ENCODE data around the gene FAM124B.

Gene FAM124B

DNA sequence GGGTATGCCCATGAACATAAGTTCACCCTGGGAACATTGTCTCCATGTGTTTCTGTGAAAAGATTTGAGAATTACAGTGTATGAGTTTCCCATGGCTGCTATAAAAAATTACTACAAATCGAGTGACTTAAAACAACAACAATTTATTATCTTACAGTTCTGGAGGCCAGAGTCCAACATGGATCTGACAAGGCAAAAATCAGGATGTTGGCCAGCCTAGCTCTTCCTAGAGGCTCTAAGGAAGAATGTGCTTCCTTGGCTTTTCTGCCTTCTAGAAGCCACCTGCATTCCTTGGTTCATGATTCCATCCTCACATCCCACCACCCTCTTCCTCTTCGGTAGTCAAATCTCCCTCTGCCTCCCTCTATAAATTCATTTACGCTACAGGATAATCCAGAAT lies 38.6 kb downstream of the FAM124B start:
- Histone ChIP-seq H3K4me1 (no peaks in the 10 kb centered on the region), H3K27ac (no peak overlapping the region), H3K4me3 (no peak overlapping the region), H3K9me3 (replicated peaks in 1 of 11) (no peaks in the 10 kb centered on the region), H3K27me3 (no peaks in the 10 kb centered on the region), H3K4me2 (no peak overlapping the region), H4K20me1 (no peaks in the 10 kb centered on the region; a peak in 1 of 22 replicates), H3K9ac (no peak overlapping the region), H3K36me3 (no peaks in the 10 kb centered on the region)
- TF ChIP-seq Cebpa-rat (IDR thresholded peaks at IDR 0.05), result no peak

DNA sequence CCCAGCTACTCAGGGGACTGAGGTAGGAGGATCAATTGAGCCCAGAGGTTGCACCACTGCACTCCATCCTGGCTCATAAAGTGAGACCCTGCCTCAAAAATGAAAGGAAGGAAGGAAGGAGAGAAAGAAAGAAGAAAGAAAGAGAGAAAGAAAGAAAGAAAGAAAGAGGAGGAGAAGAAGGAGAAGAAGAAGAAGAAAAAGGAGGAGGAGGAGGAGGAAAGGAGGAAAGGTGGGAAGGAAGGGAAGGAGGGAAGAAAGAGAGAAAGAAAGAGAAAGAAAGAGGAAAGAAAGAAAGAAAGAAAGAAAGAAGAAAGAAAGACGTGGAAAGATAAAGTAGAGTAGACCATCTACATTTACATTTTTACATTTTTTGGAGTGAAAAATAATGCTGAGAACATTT lies 39.8 kb downstream of the FAM124B start:
- Histone ChIP-seq H3K4me1 (no peaks in the 10 kb centered on the region), H3K27ac (no peak overlapping the region)
- TF ChIP-seq Cebpa-rat (IDR thresholded peaks at IDR 0.05), result no peak

DNA sequence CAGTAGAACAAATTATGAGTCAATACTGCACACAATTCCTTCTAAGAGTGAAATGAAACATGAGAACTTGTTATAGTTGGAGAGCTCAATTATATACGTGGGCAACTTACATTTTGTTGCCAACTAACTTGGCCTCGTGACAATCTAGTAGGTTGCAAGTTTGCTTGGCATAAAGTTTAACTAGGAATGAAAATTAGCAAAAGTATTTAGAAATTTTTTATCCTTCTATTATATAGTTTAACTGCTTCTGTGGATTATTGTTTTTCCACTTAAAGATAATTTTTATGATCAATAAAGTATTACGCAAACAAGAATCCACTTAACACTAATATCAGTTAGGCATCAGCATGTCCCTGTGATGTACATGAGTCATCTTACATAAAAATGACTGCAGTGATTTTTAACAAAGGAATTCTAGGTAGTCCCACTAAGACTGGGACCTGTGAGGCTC lies 41.1 kb downstream of the FAM124B start:
- TF ChIP-seq Cebpa-rat (IDR thresholded peaks at IDR 0.05), result no peak
- H3K27me3 ChIP-seq, result no peaks in the 10 kb centered on the region
- H3K27ac ChIP-seq, result no peak overlapping the region
- no peak overlapping the region for H3K4me2 ChIP-seq
- no peaks in the 10 kb centered on the region for H3K9me3 ChIP-seq (replicated peaks in 1 of 11)
- H4K20me1 ChIP-seq, result no peaks in the 10 kb centered on the region; a peak in 1 of 22 replicates
- H3K36me3 ChIP-seq, result no peaks in the 10 kb centered on the region
- H3K4me3 ChIP-seq, result no peak overlapping the region
- peaks cover 0 to 6% (median 2%) of the 10 kb centered on the region in 10 experiments; a peak in 10 of 20 replicates for H3K4me1 ChIP-seq
- no peak overlapping the region for H3K9ac ChIP-seq

More for the DNA sequence above, 39.8 kb downstream of the FAM124B start:
- H3K27me3 ChIP-seq, result no peaks in the 10 kb centered on the region
- no peak overlapping the region for H3K4me2 ChIP-seq
- no peaks in the 10 kb centered on the region for H3K36me3 ChIP-seq
- H3K9ac ChIP-seq, result no peak overlapping the region
- H4K20me1 ChIP-seq, result no peaks in the 10 kb centered on the region; a peak in 1 of 22 replicates
- no peaks in the 10 kb centered on the region for H3K9me3 ChIP-seq (replicated peaks in 1 of 11)
- H3K4me3 ChIP-seq, result no peak overlapping the region

DNA sequence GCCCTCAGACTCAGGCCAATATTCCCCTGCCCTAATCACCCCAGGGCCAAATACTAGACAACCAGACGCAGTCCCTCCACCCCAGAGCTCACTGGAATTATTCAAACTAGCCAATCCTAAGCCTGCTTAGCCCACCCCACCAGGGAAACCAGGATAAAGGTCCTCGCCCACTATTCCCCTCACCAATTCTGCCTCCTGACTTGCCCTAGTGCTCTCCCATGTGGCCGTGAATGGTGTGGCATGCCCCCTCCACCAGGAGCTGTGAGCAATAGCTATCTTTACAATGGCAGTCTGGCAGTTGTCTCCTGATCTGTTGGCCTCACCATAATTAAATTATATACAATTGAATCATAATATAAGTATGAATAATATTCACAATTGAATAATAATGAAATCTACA lies 42.3 kb downstream of the FAM124B start:
- H3K27me3 ChIP-seq, result no peaks in the 10 kb centered on the region
- H3K4me2 ChIP-seq, result no peak overlapping the region
- H3K9me3 ChIP-seq (replicated peaks in 1 of 11), result no peaks in the 10 kb centered on the region
- H3K27ac ChIP-seq, result no peak overlapping the region
- H3K4me1 ChIP-seq, result peaks cover 0 to 15% (median 11%) of the 10 kb centered on the region in 10 experiments; a peak in 15 of 20 replicates
- H3K36me3 ChIP-seq, result no peaks in the 10 kb centered on the region
- TF ChIP-seq Cebpa-rat (IDR thresholded peaks at IDR 0.05), result no peak
- H3K4me3 ChIP-seq, result no peak overlapping the region
- H3K9ac ChIP-seq, result no peak overlapping the region
- no peaks in the 10 kb centered on the region for H4K20me1 ChIP-seq

DNA sequence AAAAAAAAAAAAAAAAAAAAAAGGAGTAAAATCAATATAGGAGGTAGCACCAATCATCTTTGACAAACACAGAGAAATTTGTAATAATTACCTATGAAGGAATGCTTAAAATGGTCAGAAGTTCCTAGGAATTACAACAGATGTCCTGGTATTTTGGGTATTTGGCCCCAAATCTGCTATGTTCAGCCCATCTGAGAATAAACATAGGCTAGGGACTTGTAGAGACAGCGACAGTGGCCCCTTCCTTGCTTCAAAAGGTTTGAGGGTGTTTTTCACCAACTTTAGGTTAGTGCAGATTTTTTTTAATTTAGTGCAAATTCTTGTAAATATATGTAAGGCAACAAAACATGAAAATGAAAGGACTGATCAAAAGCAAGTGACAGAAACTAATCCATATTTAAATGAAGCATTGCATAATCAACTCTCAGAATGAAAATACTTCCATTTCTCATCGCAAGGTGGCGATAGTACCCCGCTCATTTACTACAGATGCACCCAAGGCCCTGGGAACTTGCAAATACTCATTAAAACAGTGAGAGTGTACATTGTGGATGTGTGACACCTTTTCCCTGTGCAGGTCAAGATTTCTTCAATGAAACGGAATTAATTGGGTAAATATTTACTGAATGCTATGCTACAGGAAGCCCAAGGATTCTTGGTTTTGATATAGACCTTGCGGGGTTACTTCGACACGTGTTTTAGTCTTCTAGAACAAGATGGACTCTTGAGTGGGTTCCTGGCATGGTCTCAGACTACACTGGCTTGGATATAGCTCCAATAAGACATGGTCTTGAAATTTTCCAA lies 44.6 kb downstream of the FAM124B start:
- Histone ChIP-seq H3K4me3 (no peak overlapping the region), H3K4me1 (peaks cover 0 to 15% (median 11%) of the 10 kb centered on the region in 10 experiments; a peak in 15 of 20 replicates), H3K27ac (no peak overlapping the region), H4K20me1 (no peaks in the 10 kb centered on the region), H3K4me2 (no peak overlapping the region), H3K9me3 (replicated peaks in 1 of 11) (no peaks in the 10 kb centered on the region), H3K36me3 (no peaks in the 10 kb centered on the region), H3K27me3 (no peaks in the 10 kb centered on the region), H3K9ac (no peak overlapping the region)
- peak in 7 of 11 experiments; percentile 30 to 82 (median 67); a peak in 10 of 22 replicates for TF ChIP-seq Cebpa-rat (IDR thresholded peaks at IDR 0.05)

DNA sequence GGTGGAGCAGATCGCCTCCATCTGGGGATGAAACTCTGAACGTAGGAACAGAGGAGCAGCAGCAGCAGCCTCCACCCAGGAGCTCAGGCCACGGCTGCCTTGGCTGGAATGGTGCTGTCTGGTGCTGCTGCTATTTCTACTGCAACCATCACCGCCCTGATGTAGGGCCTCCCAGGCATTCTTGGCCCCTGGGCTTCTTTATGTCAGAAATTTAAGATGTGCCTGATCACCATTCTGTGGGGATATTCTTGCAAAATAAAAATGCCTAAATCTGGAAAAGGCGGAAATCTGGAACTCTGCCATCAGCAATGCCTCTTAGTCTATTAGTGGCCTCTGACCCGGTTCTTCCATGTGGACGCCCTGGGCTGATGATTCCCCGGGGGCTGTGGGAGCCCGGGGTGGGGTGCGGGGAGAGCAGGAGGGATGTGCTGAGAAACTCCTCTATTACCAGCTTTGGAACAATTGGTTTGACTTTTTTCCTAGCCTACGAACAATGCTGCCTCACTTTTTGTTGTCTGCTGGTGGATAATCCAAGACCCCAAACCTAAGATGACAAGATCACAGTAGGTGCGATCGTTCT lies 47.2 kb downstream of the FAM124B start:
- Histone ChIP-seq H3K27me3 (no peaks in the 10 kb centered on the region), H3K9ac (no peak overlapping the region), H3K9me3 (replicated peaks in 1 of 11) (no peaks in the 10 kb centered on the region), H3K4me3 (no peak overlapping the region), H3K27ac (no peak overlapping the region), H3K4me2 (peak overlapping the region in 6 of 11 experiments; percentile 12 to 53 (median 35); a peak in 8 of 22 replicates), H3K36me3 (no peaks in the 10 kb centered on the region), H3K4me1 (peaks cover 0 to 15% (median 11%) of the 10 kb centered on the region in 10 experiments; a peak in 15 of 20 replicates), H4K20me1 (no peaks in the 10 kb centered on the region)
- no peak for TF ChIP-seq Cebpa-rat (IDR thresholded peaks at IDR 0.05)

DNA sequence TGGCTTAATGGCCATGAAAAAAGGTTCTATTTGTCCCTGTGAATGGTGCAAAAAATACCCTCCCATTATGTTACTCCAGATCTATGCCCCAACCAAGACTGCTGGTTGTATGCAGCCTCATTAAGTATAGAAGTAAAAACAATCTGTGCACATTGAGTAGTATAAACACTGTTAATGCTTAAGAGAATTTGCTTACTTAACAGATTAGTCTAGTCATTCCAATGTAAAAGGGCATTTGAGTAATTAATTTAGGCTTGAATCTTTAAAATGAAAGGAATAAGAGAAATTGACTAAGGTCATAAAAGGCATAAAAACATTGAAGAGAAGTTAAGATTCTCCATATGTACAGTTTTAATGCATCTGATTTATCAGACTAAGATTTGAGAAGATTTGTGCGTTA lies 51.2 kb downstream of the FAM124B start:
- H3K9ac ChIP-seq, result no peak overlapping the region
- H4K20me1 ChIP-seq, result no peaks in the 10 kb centered on the region
- H3K27ac ChIP-seq, result no peak overlapping the region
- no peak overlapping the region for H3K4me3 ChIP-seq
- no peaks in the 10 kb centered on the region for H3K36me3 ChIP-seq
- H3K27me3 ChIP-seq, result no peaks in the 10 kb centered on the region
- H3K4me2 ChIP-seq, result no peak overlapping the region
- peaks cover 0 to 3% (median 2%) of the 10 kb centered on the region in 11 experiments; a peak in 11 of 22 replicates for H3K9me3 ChIP-seq (replicated peaks in 1 of 11)
- H3K4me1 ChIP-seq, result peaks cover 0 to 9% (median 8%) of the 10 kb centered on the region in 10 experiments; a peak in 16 of 20 replicates
- TF ChIP-seq Cebpa-rat (IDR thresholded peaks at IDR 0.05), result no peak

DNA sequence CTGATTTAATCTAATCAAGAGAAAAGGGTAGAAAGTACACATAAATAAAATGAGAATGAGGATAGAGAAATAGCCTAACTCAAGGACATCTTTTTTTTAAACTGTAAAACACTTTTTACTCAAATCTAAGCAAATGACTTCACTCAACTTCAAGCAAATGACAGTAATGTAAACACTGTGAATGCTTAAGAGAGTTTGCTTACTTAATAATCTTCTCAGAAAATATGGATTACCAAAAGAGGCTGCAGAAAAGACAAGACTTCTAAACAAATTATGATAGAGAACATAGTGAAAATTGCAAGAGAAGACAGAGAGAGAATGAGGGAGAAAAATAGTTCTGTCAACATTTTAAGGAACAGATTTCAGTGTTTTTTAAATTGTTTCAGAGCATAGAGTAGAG lies 52.5 kb downstream of the FAM124B start:
- no peak overlapping the region for H3K27ac ChIP-seq
- H3K9me3 ChIP-seq (replicated peaks in 1 of 11), result peaks cover 5 to 12% (median 9%) of the 10 kb centered on the region in 11 experiments; a peak in 17 of 22 replicates
- TF ChIP-seq Cebpa-rat (IDR thresholded peaks at IDR 0.05), result no peak
- no peaks in the 10 kb centered on the region for H3K36me3 ChIP-seq
- no peaks in the 10 kb centered on the region for H3K27me3 ChIP-seq
- no peaks in the 10 kb centered on the region for H4K20me1 ChIP-seq
- no peak overlapping the region for H3K4me2 ChIP-seq
- H3K9ac ChIP-seq, result no peak overlapping the region
- peaks cover 0 to 5% (median 0%) of the 10 kb centered on the region in 10 experiments; a peak in 1 of 20 replicates for H3K4me1 ChIP-seq
- no peak overlapping the region for H3K4me3 ChIP-seq

DNA sequence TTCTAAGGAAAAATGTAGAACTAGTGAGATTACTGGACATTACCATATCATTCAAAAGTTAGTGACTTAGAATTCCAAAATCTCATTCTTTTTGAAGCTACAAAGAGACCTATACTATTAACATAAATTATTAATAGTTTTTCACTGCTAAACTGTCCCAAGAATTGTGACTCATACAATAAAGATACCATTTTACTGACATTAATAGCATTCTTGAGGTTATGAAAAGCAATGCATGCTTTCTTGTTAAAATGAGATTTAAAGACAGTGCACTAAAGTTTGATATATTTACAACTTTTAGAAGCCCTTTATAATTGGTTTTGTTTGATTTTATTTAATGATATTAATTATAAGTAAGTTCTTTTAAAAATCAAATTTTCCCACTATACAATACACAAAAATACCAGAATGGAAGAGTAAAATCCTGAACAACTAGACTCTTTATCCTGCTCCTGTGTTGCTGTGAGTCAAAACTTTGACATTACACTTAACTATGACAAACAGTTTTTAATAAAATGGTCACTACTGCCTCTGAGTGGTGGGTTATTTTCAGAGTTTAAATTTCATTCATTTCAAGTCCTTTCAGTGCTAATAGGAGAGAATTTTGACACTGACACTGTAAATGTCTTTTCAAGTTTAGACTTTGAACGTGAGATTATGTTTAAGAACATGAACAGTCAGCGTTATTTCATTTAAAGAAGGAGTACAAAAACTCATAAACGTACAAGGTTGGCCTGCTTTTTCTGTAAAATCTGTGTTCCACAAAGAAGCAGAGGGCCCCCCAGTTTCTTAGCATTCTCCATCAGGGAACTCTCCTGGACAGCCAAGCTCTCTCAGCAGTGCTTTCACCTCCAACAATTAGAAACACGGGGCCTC lies 54.5 kb downstream of the FAM124B start:
- TF ChIP-seq Cebpa-rat (IDR thresholded peaks at IDR 0.05), result no peak
- Histone ChIP-seq H3K27me3 (no peaks in the 10 kb centered on the region), H3K4me2 (no peak overlapping the region), H3K4me3 (no peak overlapping the region), H4K20me1 (no peaks in the 10 kb centered on the region), H3K9me3 (replicated peaks in 1 of 11) (peaks cover 5 to 12% (median 9%) of the 10 kb centered on the region in 11 experiments; a peak in 17 of 22 replicates), H3K4me1 (peaks cover 0 to 5% (median 0%) of the 10 kb centered on the region in 10 experiments; a peak in 1 of 20 replicates), H3K9ac (no peak overlapping the region), H3K27ac (no peak overlapping the region), H3K36me3 (no peaks in the 10 kb centered on the region)
